ENCODE measurements around the gene TECPR1.

TECPR1 gene

GRCh38 chr7:98191668-98192431 lies 60.2 kb downstream of the TECPR1 start:
- no peak for DNase-seq (ENCODE audit: low read depth in 2 of 2)

GRCh38 chr7:98189559-98189958 lies 62.5 kb downstream of the TECPR1 start:
- DNase-seq (ENCODE audit: low read depth in 2 of 2) = no peak

- no peak for DNase-seq (ENCODE audit: low read depth in 2 of 2)
These were observed 64.9 kb downstream of the TECPR1 start for GRCh38 chr7:98187138-98187502.

- no peak for DNase-seq (ENCODE audit: low read depth in 2 of 2)
These were observed 65.4 kb downstream of the TECPR1 start for GRCh38 chr7:98186452-98187137.

DNA sequence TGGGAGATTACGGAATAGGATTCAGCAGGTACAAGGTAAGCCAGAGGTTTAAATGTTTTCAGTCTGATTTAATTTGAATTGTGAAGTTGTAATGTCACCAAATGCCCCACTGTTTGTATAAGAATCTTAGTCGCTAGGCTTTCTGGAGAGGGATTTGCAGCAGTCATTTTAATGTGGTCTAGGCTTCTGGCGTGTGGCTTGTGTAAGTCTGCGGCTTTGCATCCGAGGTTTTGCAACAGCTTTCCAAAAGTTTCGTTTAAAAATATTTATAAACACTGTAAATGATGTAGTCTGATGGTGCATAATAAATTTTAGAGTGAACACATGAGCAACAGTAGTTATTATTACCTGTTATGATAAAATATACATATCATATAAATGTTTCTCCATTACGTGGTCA lies 66.9 kb downstream of the TECPR1 start:
- no peak for DNase-seq (ENCODE audit: low read depth in 2 of 2)

DNA sequence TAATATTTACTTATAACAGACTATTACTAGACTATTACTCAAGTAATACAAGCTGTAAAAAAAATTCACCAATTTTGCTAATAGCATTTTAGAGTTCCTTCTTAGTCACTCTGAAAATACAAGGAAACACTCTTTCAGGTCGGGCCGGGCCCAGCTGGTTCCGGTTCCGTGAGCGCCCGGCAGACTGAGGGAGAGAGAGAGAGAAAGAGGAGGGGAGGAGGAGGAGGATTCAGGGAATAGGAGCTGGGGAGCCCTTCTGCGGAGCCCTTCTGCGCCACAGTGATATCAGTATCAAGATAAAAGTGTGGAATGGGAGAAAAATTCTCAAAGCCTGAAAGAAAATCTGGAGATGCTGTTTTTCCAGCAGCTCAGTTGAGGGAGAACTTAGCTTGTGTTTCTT lies 71.3 kb downstream of the TECPR1 start:
- DNase-seq (ENCODE audit: low read depth in 2 of 2) = no peak

DNA sequence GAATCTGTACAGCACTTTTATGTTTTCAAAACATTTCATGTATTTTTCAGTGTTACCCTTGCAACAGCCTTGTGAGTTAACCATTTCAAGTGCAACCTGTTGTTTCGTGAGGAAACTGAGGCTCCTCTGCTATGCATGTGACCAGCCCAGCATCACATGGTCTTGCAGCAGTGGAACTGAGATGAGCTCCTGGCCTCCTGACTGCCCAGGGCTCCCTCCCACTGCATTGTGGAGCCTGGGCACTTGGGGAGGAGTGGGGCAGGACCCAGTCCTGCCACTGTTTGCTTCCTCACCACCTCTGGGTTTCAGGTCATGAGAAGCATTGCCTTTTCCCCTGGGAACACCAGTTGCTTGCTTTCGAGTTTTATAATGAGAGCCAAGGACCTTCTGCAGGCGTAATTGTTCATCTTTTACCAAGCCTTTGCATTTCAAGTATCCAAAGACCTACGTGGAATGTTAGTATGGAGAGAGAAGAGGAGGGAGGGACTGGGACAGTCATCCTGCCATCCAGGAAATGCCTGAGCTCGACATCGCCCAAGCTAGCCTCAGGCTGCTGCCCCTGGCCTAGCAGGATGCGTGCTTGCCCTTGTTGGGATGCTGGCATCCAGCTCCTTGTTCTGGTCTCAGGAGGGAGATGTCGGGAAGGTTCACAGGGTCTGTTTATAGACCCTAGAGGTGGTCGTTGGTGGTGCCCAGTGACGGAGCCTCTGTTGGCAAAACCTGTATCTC lies 73.1 kb downstream of the TECPR1 start:
- no peak for DNase-seq (ENCODE audit: low read depth in 2 of 2)

DNA sequence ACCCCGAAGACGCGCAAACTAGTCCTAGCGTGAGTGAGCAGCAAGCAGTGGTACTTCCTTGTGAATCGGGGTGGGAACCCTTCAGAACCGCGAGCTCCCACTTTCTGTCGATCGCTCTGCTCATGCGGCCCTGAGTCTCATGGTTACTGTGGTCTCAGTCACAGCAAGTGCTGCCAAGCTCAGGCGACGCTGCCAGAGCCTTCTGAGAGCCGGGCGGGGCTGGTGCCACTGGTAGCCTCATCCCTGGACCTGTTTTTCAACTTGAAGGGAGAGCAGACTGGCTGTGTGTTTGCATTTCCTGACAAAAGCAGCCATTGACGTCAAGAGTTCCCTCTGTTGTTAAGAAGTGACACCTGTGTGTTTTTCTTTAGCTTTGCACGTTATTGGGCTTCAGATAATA lies 73.7 kb downstream of the TECPR1 start:
- no peak for DNase-seq (ENCODE audit: low read depth in 2 of 2)

DNA sequence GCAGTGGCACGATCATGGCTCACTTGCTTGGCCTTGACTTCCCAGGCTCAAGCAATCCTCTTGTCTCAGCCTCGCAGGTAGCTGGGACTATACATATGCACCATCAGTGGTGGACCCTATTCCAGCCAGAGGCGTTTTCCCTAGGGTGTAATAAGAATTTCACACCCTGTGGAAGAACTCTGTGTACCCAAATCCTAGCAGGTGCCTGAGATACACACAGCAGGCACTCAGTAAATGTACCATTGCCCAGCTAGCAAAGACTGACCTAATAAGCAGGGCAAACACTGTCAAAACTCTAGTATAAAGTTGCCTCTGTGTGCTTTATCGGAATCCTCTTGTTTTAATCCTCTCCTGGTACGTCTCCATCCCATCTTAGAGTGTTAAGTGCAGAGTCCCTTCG lies 74.5 kb downstream of the TECPR1 start:
- no peak for DNase-seq (ENCODE audit: low read depth in 2 of 2)

- no peak for DNase-seq (ENCODE audit: low read depth in 2 of 2)
These were observed 76.6 kb downstream of the TECPR1 start for GRCh38 chr7:98175260-98175940.

DNA sequence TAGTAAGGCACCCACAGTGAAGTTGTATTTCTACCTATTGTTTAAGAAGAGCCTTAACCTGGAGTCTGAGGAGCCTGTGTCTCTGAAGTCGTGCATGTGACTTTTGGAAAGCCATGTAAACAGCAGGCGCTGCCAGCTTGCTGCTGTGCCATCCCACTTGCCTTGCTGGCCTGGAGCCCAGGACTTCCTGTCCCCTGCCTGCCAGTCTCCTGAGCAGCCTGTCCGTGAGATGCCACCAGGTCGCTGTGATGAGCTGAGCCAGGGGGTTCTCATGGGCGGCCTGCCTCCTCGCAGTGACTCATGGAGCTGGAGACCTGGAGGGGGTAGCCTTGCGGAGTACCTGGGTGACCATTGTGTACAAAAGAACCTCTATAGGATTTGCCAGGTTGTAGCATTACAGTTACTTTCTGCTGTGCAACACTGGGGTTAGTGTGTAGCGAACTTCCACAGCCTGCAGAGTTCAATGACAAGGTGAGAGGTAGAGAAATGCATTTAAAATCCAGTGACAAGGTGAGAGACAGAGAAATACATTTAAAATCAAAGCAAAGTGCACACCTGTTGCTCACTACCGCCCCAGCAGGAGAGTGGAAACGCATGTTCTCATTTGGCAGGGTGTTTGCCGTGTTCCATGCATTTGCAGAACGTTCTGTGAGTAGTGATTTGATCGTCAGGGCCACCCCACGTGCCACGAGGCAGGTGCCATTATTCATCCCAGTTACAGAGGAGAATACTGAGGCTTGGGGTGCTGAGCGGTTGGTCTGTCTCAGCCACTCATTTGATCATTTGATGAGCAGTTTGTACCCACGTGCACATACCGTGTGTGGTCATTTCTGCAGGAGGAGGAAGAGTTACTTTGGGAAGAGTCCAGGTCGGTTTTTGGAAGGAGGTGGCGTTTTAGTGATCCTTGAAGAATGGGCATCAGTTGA lies 77.4 kb downstream of the TECPR1 start:
- DNase-seq (ENCODE audit: low read depth in 2 of 2) = no peak

DNA sequence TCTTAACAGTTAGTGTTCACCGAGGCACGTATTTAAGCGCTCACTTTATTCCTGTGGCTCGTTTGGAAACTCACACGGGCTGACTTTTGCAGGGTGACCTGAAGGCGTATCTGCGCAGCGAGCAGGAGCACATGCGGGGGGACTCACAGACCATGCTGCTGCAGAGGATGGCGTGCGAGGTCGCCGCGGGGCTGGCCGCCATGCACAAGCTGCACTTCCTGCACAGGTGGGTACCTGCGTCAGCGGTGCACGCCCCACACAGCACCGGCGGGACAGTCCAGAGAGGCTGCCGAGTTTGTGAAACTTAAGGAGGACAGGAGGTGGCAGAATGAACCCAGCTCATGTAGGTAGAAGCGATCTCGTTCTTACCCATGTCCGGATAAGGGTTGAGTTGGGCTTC lies 80.6 kb downstream of the TECPR1 start:
- DNase-seq (ENCODE audit: low read depth in 2 of 2) = no peak

- DNase-seq (ENCODE audit: low read depth in 2 of 2) = no peak
These were observed 81.1 kb downstream of the TECPR1 start for GRCh38 chr7:98170966-98171365.

DNA sequence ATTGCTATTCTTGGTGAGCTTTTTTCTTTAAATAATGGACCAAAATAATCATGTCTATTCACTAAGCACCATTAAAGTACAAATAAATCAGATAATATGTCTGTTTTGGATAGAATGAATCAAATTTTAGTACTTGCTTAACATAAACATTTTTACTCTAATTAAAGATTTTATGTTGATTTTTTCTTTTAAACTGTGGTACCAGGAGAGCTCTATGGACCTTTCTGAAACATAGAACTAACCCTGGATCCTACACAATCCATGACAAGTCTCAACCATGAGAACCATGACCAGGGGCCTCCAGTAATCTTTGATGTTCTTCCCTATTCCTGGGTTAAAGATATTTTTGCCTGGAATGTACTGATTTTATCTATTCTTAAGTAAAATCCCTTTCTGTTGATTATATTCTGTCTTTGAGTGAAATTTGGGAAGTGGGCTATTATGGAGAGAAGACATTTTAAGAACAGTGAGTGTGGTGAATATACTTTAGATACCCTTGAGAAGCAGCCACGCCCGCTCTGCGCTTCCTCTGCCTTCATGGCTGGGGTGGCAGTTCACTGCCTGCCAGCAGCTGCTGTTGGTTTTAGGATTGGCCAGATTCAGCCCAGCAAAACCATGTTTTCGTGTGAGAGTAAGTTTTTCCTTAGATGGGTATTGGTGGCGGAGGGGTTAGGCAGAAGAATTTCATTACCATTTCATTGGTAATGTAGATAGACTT lies 83.0 kb downstream of the TECPR1 start:
- no peak for DNase-seq (ENCODE audit: low read depth in 2 of 2)

DNA sequence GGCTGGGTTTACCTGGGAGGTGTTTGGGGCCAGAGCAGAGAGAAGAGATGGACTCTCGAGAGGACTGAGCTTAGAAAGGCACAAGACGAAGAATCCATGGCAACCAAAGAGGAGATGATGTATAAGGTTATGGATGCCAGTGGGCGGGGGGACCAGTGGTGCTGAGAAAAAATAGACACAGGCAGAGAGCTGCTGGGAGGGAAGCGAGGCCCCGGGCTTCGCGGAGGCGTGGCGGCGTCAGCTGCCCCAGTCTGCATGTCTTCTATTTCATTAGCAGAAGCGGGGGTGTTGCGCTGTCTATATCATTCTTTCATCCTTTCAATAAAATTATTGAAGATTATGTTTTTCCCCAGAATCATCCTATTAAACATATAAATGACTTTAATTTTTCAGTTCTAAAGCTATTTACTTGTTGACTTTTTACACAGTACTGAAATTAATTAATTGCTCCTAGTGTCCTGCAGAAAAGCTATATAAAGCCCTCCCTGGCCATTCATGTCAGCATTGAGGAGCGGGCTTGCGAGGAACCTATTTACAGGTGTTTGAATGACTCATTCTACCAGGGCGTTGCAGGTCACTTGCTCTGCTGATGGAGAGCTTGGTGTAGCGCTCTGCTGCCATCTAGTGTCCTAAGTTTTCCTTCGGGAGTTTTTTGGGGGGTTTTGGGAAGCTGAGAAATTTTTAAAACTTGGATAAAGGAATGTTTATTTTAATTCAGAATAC lies 83.7 kb downstream of the TECPR1 start:
- DNase-seq (ENCODE audit: low read depth in 2 of 2) = peak; percentile 20 to 31

DNA sequence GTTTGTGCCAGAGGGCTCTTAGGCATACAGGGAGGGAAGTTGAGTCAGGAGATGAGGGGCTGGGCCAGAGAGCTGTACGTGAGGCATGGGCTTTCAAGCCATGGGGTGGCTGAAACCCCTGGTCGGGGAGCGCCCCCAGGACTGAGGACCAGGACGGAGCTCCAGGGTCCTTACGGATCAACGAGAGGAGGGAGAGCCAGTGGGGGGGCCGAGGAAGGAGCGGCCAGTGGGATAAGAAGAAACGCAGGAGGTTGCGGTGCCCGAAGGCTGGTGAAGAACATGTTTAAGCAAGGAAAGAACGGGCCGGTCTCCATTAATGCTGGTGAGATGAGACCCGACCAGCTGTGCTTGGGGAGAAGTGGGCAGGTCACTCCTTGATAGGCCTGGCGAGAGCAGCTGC lies 84.4 kb downstream of the TECPR1 start:
- DNase-seq (ENCODE audit: low read depth in 2 of 2) = no peak

DNA sequence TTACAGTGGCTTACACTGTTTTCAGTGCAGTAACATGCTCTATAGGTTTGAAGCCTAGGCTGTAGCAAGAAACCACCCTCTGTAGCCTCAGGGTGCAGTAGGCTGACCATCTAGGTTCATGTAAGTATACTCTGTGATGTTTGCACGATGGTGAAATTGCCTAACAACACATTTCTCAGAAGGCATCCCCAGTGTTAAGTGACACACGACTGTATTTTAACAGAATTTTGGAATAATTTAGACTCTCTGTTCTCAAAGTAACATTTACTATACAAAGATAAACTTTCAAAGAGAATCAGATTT lies 85.4 kb downstream of the TECPR1 start:
- no peak for DNase-seq (ENCODE audit: low read depth in 2 of 2)

DNA sequence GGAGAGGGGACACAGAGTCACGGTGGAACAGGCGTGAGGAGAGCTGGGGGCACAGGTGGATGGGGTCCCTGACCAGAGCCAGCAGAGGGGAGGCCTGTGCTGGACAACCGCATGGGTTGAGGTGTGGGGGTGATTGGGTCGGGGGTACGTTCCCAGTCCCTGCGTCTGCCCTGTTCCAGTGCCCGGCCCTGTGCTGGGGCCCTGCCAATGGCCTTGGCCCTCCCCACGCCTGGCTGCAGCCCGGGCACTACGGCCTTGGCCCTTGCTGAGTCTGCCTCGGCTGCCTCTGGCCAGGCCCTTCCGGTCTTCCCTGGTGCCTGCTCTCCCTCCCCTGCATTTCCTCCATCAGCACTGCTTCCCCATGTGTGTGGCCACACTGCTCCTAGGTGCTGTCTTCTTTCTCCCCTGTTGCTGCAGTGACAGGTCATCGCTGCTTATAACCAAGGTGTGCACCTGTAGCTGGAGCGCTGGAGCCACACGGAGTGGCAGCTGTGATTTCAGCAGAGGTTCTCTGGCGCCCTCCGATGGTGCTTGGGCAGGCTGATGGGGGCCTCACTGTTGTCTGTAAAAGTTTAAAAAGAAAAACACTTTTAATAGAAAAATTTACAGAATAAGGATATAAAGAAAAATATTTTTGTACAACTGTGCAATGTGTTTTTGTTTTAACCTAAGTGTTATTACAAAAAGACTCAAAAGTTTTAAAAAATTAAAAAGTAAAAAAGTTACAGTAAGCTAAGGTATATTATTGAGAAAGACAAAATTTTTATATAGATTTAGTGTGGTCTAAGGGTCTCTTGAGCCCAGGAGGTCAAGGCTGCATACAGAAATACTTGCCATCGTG lies 86.0 kb downstream of the TECPR1 start:
- peak; percentile 14 to 25 for DNase-seq (ENCODE audit: low read depth in 2 of 2)
